Activated CD4-positive, alpha-beta T cell treated with anti-CD3 and anti-CD28 coated beads, Interleukin-2, amount 50 U/mL, for 24 hours (primary cell): ENCODE results near the gene CTRB1.

ENCODE experiments used
- DNase-seq, 2 donors: peaks; one replicate each; pipeline ENCODE4 v3.0.0-alpha.2; 2020; ENCODE audit warnings: low read depth in 1 of 2, low spot score in 1 of 2

CTRB1 gene

DNA sequence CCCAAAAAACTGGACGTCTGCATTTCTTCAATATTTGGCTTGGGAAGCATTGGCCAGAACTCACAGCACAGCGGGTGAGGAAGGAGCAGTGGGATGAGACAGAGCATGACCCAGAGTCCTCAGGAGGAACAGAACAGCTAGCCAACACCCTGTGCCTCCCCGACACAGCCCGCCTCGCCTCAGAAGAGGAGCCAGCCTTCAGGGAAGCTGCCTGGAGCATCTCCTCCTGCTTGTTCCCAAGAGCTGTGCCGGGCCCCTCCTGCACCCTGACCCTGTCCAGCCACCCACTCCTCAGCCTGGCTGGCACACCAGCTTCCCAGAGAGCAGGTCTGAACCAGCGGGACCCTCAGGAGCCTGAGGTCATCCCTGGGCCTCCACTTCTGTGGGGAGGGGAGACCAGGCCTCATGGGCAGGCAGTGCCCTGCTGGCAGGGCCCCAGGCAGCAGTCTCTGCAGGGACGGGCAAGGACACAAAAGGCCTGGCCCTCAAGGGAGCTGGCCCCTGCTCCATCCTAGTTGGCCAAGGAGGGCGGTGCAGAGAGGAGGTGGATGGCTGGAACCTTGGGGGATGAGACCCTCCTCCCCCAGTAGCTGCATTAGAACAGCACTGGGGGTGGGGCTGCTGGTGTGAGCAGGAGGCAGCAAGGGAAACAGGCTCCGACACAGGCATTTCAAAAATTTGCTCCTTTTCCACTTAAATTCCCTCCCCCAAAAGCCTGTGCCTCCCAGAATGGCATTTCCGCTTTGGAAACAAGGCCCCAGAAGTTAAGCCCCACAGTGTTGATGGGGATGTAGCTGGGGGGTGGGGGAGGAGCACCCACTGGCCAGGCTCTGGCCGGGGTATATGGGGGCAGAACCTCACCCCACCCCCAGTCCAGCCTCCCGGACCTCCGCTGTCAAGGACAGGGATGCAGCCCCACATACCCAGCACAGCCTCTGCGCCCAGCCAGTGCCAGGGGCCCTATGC is 34.4 kb downstream of the CTRB1 start:
- DNase-seq = no peak

DNA sequence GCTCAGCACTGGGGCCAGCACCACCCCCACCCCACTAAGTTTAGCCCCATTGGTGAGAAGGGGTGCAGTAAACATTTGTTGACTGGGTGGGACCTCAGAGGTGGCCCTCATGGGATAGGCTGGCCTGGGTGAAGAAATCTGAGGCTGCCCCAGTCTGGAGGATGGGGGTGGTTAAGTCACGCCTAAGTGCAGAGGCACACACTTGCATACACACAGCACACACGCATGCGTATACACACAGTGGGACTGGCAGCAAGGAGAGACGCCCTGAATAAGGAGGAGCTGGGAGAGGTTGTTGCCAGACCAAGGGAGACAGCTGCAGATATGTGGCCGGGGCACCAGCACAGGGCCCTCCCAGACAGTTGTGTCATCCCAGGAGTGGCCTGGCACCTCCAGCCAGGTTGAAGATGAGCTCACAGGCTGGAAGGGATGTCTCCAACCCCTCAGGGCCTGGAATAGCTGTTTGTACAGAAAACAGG is 35.6 kb downstream of the CTRB1 start:
- DNase-seq = no peak

DNA sequence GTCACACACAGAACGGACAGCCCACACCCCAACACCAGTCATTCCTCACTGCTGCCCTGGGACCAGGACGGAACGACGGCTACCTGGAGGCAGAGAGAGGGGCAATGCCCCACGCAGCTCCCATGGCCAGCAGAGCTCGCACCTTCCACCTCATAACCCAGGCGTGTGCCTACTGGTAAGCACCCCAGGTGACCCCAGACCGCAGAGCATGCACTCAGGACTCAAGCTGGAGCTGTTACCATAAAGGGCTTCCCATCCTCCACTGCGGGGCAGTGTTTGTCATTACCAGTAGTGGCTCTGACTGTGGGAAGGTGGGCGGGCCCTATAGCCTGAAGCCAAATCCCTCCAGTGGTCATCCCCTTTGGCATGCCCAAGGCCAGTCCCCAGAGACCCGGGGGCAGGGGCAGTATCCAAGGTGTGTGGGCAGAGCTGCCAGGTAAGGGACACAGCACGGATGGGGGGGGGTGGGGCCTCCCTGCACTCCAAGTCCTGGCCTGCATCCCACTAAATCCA is 37.3 kb downstream of the CTRB1 start:
- DNase-seq = no peak

DNA sequence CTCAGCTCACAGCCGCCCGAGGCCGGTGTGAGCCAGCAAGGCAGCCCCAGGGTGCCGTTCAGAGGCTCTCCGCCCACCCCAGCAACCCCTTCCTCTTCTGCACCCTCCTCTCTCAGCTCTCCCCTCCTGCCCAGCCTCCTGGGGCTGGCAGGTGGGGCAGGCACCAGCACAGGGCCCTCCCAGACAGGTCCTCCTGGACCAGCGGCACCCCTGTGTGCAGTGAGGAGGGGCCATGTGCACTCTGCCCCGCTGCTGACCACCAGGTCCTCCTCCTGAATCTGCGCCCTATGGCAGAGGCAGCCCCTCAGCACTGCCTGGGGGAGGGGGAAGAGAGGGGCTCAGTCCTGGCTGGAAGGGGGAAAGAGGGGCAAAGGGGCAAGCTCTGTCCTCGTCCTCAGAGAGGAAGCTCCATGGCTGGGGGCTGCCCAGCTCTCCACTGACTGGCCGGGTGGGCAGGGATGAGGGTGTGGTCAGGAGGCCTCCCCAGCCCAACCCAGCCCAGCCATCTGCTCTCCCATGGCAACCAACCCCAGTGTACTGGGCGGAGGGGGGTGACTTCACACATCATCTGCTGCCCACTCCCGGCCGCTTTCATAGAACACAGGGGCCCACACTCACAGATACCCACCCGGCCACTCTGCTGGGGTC is 38.0 kb downstream of the CTRB1 start:
- no peak for DNase-seq

DNA sequence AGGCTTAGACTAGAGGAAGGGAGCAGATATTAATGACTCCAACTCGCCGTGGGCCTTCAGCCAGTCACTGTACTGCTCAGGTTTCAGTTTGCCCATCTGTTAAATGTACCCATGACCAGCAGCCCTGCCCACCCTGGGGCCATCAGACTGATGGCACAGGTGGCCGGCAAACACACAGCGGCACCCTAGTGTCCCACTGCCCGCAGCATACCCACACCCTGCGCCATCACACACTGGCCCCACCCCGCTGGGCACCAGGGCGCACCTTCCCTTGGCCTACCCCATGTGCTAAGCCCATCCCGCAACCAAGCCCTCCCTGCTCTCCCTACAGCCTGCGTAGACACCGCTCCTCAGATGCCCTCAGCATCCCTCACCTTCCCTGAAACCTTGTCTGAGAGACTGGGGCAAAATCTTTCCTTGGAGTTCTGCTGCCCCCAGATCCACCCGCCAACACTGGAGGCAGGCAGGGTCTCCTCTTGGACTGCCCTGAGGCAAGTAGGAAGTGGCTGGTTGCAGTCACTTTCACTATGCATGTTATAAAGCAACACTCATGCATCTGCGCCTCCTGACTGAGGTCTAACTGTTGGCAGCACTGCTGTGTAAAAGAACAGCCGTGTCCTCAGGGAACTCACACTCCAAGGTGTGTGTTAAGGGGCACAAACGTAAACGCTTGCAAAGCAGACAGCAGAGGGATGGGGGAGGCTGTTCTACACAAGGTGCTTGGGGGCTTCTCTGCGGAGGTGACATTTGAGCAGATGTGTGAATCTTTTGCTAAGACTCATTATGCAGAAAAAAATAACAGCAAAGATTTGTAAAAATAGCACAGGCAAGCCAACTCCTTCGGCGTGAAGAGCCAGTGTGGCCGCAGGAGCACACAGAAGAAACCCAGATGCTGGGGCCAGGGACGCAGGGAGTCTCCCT is 39.4 kb downstream of the CTRB1 start:
- DNase-seq = no peak

DNA sequence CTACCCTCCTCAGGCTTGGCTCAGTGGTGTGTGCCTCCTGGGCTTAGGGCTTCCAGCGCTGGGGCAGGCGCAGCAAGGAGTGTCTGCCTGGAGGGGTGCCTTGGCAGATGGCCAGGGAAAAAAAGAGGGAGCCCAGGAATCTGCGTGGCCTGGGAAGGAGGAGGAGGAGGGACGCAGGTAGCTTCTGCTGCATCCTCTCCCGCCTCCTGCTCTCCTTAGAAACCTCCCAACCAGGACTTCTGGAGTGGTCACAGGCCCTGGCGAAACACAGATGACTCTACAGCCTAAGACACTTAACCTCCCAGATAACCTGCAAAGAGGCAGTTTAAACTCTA is 40.0 kb downstream of the CTRB1 start:
- DNase-seq = no peak

DNA sequence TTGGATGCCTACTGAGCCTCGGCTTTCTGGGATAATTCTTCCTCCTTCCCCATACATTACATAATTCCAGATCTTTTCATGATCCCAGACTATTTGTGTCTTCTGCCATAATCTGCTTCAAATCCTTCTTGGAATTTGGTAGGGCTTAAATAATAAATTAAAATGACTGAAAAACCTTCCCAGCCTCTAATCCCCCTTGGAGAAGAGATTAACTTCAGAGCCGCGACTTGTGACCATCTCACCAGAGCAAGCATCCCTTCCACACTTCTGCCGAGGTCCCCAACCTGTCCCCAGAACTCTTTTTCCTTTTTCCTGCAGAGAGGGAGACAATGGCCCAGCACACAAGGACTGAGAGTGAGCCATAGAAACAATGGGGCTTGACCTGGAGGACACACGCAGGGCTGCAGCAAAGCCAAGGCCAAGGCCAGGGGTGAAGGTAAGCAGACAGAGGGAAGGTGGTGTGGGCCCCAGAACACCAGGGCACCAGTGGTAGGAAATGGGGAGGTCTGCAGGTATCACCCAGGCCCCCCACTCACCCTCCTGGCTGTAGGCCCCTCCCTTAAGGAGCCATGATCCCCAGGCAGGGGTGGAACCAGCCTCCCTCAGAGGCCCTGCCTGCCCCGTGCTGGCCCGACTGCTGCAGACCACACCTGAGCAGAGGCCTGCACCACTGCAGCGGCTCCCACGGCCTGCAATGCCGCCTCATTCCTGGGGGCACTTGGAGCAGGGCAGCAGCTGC is 42.2 kb downstream of the CTRB1 start:
- DNase-seq = no peak

DNA sequence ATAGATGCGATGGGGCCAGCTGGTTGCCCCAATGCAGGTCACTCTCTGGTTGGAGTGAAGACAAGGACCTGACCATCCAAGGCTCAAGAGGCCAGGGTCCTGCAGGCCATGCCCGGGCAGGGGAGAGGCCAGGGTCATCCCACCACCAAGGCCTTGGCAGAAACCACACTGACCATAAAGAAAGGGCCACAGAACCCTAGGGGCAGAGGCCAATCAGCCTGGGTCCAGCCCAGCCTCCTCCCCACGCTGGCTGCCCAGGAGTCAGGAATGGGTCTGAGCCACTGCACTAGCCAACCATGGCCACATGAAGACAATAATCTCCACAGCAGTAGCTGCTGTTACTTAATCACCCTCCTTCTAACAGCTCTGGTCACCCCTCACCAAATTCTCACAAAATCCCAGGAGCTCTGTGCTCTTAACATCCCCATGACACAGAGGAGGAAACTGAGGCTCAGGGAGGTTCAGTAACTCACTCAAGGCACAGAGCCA is 42.8 kb downstream of the CTRB1 start:
- DNase-seq = no peak

DNA sequence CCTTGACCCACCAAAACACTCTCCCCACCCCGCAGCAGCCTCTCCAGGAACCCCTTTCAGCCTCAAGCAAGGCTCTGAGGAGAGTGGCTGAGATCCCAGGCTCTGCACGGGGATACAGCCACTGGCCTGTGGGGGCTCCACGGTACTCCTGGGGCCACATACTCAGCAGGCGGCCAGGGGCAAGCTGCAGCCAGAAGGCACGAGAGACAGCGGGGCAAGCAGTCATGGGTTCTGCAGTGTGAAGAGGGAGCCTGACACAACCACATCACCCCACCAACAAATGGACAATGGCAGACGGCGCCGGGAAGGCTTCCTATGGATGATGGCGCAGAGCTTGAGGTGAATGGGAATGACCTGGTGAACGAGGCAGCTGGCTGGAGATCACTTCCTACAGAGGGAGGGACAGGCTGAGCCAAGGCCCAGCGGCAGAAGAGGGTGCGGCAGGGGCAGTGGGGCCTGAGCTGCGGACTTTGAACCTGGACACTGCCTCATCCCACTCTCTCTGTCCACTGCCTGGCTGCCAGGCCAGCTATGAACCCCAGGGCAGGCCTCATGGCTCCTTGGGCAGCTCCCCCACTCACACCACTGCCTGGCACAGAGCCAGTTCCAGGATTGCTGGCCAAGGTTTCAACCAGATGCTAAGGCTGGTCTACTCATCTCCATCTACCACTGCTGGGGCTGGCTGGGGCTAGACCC is 43.5 kb downstream of the CTRB1 start:
- no peak for DNase-seq

DNA sequence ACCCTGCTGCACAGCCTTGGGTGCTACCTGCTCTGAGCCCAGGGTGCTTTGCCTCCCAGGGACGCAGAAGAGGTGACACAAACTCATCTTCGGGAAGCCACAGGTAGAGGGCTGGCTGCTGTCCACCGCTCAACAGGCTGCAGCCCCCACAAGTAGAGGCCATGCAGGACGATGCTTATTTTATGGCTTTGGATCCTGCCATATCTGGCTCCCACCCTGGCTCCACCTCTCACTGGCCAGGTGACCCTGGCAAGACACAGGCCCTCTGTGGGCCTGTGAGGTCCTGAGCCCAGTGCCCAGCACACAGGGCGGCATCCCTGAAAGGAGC is 44.0 kb downstream of the CTRB1 start:
- no peak for DNase-seq

DNA sequence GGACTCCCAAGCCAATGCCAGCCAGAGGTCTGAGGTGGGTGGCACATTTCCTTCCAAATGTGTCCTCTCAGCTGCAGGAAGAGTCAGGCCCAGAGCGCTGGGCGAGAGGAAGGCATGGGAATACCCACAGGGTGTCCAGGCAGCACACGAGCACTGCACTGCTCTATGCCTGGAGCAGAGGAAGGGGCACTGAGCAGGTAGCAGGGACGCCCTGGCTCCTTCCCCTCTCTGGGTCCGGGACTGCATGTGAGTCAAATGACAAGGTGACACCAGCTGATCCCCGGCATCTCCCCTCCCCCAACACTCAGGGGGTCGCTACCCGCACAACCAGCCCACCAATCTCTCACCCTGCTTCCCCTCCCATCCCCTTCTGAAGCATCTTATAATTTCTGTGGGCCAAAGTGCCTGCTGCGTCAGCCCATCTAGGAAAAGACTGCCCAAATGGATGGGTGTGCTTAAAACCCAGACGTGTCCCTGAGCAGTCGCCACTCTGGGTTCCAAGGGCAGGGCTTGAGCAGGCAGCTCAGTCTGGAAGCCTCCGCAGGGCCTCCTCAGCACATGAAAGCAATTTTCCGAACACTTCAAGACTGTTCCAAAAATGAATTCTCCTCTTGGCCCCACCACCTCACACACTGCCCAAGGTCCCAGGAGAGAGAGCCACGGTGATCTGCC is 44.6 kb downstream of the CTRB1 start:
- DNase-seq = no peak

DNA sequence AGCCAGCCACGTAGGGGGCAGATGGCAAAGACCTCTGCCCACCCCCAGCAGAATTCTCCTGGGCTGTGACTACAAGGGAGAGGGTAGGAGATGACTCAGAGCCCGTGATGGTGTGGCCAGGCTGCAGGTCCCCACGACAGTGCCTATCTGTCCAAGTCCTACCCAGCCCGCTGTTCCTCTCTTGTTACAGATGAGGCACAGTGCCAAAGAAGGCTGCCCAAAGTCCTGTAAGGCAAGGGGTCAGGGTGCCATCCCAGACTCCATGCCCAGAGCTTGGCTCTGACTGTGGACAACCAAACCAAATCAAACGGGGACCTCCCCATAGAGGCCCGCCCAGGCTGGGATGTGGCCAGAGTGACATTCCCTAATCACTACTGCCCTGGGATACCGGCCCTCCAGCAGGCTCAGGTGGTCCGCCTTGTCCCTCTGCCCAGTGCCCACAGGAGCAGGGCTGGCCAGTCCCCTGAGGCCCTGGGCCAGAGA is 45.2 kb downstream of the CTRB1 start:
- no peak for DNase-seq

DNA sequence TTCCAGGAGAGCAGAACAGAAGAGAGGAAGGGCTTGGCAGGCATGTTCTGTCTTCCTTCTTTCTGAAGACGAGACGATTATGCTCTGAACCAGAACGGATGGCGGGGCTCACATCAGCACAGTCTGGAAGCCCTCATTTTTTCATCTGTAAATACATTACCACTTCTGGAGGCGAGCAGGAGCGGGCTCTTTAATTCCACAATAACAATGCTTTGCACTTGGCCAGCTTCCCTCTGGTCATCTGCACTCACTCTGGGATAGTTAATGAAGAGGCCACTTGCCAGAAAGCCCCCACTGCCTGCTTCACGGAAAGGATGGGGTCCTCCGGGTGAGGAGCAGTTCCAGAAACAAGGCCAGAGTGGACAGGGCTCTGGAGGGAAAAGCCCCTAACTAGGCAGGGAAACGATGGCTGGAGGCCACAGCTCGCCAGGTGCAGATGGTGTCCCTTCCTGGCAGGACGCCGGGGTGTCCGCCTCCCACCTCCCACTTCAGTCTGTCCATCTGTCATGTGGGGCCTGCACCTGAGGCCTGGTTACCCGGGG is 45.7 kb downstream of the CTRB1 start:
- no peak for DNase-seq

DNA sequence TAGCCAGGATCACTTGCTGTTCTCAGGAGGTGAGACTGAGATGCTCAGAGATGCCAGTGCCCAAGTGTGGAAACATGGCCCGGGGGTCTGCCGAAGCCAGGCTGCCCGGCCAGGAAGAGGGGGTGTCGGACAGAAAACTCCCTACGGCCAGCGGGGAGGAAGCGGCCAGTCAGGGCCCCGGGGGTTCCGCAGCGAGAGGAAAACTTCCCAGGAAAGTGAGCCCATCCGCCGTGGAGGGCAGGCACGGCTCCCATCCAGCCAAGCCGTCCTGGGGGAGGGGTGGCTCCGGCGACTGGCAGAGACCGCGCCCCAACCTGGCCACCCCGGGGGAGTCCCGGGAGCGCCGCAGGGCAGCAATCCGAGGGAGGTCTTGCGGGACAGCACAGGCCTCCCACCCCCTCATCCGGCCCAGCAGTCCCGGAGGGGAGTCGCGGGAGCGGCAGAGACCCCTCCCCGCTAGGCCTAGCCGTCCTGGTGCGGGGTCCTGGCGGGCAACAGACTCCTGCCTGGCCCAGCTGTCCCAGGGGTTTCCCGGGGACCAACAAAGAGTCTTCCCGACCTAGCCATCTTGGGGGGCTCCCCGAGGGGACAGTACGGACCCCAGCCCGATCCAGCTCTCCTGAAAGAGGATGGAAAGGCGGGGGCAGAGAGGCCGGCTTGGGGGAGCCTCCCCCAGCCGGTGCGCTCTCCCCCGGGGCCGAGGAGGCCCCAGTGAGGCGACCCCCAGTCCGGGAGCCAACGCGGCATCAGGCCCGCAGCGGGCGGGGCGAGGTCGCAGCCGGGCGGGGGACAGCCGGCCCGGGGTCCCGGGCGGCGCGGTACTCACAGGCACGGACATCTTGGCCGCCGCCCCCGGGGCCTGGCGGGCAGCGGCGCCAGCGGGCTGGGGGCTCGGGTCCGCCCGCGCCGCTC is 46.5 kb downstream of the CTRB1 start:
- DNase-seq = no peak

DNA sequence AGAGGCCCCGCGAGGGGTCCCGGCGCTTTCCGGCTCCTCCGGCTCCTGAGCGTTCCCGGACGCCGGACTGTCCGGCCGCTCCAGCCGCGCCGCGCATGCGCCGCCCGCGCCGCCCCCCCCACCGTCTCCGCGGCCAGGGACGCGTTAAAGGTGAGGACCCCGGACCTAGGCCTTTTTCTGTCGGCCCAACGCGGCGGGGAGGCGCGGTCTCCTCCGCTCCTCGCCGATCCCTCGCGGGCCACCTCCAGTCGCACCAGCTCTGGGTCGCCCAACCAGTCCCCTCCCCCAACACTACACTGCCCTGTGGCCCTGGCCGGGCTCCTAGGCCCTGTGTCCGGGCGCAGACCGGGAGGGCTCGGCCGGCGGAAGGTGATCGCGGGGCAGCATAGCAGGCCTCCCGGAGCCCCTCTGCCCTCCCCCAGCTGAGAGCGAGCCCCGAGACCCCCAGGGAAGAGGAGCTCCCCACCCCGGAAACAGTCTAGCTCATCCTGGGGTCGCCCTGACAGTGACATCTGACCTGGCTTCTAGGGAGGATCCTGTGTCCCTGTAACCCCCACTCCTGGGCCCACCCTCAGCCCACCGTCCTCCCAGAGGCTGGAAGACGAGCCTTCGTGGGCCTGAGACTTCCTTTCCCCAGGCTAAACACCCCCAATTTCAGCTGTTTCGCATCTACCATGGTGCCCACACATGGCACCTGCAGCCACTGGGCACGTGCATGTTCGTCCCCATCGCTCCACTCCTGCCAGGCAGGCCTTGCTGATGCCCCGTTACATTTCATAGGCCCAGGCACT is 47.3 kb downstream of the CTRB1 start:
- DNase-seq = no peak

DNA sequence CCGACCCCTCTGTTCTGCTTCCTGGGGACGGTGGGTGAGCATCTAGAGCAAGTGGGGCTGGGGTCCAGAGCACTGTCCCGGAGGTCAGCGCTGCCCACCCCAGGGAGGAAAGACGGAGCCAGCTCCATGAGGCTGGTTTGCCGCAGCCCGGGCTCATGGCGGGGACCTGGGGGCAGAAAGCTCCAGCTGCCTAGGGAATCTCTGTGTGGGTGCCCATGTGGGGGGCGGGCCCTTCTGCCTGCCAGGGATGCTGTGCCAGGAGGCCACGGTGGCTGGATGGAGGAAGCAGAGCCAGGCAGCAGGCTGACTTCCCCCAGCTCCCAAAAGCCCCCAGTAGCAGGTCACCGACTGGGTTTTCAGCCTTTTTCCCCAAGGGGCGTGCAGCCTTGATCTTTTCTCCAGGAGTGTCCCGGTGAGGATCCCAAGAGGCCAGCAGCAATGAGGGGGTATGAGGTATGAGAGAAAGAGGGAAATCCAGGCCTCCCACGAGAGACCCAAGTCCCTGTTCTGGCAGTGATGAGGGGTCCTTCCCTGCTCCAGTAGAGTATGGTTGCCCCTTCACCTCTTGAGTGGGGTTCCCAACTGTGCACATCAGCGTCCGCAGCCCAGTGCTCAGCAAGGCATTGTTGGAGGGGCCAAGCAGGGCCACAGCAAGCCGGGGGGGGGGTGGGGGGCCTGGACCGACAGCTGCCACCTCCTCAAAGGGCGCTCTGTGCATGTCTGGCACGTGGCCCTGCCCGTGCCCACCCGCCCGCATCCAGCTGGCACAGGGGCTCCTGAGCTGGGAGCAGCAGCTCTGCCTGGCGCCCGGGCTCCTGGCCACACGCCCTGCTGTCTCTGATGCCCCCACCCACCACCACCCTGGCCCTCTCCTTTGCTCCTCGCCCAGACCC is 48.2 kb downstream of the CTRB1 start:
- no peak for DNase-seq
